K562 (cell line): ENCODE results near the gene CCNL1. TPM values are rescaled to one million over a fixed set of nuclear protein-coding genes. Genes with fewer than 3 reads are reported as not detected.

ENCODE experiments used
- ATAC-seq: fragments of 200-7000 bp; cut with Tn5 transposase; 3 replicates; pipeline ENCODE4 v1.9.1; 2020; ENCODE audit warnings: moderate library complexity
- BruUV-seq: library from RNA; stranded (reverse); fragments of 400-500 nt; replicated peaks from 2 replicates; lab custom pipeline; 2021; lab: Mats Ljungman, UMichigan
- CTCF ChIA-PET: fragments of 300-600 bp; formaldehyde crosslinking; extraction: SDS; loops from one replicate; lab custom pipeline; 2021; ENCODE audit warnings: low intra/inter-chr PET ratio; lab: Yijun Ruan, JAX
- POLR2A ChIA-PET: fragments of 300-600, 350-650 bp; sonication (Branson Sonifier 250); formaldehyde crosslinking; extraction: SDS; loops from one replicate; lab custom pipeline; 2021; ENCODE audit warnings: antibody characterized with exemption, inconsistent platforms; lab: Yijun Ruan, JAX
- DNase-seq, 4 experiments: peaks; one replicate each; pipeline versions ENCODE4 v3.0.0 to v3.0.0-alpha.2; 2011 to 2018; ENCODE audit warnings: low spot score in 3 of 4, mixed read lengths in 3 of 4; ENCODE audit errors: extremely low read depth in 1 of 4
- FAIRE-seq: peaks from 2 replicates; lab custom pipeline; 2011; peaks lifted over from hg19 to GRCh38; lab: Jason Lieb, UNC
- H2AFZ ChIP-seq: 2 replicates; pipeline ENCODE4 v1.6.0; 2011; ENCODE audit warnings: low read depth, low read length, control low read depth, inconsistent platforms
- H3K27ac ChIP-seq: fragments of 200-600 bp; 3 replicates; pipeline ENCODE4 v1.8.0; 2011; ENCODE audit warnings: low read depth, mild to moderate bottlenecking, control low read depth, inconsistent platforms, low read length, moderate library complexity, mixed read lengths; ENCODE audit errors: extremely low read depth
- H3K27me3 ChIP-seq, 2 experiments: fragments of 300-600 bp in 1 of 2; 2 replicates in 1 of 2; 3 replicates in 1 of 2; pipeline versions ENCODE4 v1.6.0 to v1.8.0; 2011; ENCODE audit warnings: inconsistent platforms in 2 of 2, low read length in 2 of 2, mild to moderate bottlenecking in 1 of 2, mixed read lengths in 1 of 2, moderate library complexity in 1 of 2; ENCODE audit not compliant: control insufficient read depth in 2 of 2, insufficient read depth in 2 of 2
- H3K36me3 ChIP-seq: fragments of 300-600 bp; 3 replicates; pipeline ENCODE4 v1.8.0; 2011; ENCODE audit warnings: mild to moderate bottlenecking, low read length, inconsistent platforms; ENCODE audit not compliant: control insufficient read depth, insufficient read depth
- H3K4me1 ChIP-seq, 2 experiments: fragments of 200-600 bp in 1 of 2; replicated peaks in 1 of 2; 2 replicates in 1 of 2; 3 replicates in 1 of 2; pipeline versions ENCODE4 v1.5.1 to v1.8.0; 2011; ENCODE audit warnings: inconsistent platforms in 2 of 2, low read length in 2 of 2, mild to moderate bottlenecking in 1 of 2, mixed read lengths in 1 of 2, moderate library complexity in 1 of 2; ENCODE audit not compliant: control insufficient read depth in 2 of 2, insufficient read depth in 2 of 2
- H3K4me2 ChIP-seq: 2 replicates; pipeline ENCODE4 v1.6.1; 2011; ENCODE audit warnings: low read length, control low read depth, inconsistent platforms, mixed read lengths; ENCODE audit not compliant: insufficient read depth
- H3K4me3 ChIP-seq: fragments of 200-600 bp; sonication (generic), shearing (Covaris generic); 2 replicates; pipeline ENCODE4 v1.5.1; 2016; ENCODE audit warnings: control low read depth, inconsistent platforms
- H3K79me2 ChIP-seq: fragments of 200-600 bp; 3 replicates; pipeline ENCODE4 v1.8.0; 2011; ENCODE audit warnings: low read length, inconsistent platforms; ENCODE audit not compliant: control insufficient read depth, insufficient read depth
- H3K9ac ChIP-seq, 2 experiments: 2 replicates each; pipeline versions ENCODE4 v1.6.0 to v1.6.1; 2011; ENCODE audit warnings: low read depth in 2 of 2, low read length in 2 of 2, control low read depth in 1 of 2, inconsistent platforms in 1 of 2, mild to moderate bottlenecking in 1 of 2, mixed read lengths in 1 of 2; ENCODE audit not compliant: insufficient read depth in 1 of 2
- H3K9me1 ChIP-seq: one replicate; pipeline ENCODE4 v1.6.0; 2011; ENCODE audit warnings: inconsistent platforms, mild to moderate bottlenecking, low read length, moderate library complexity; ENCODE audit not compliant: control insufficient read depth, insufficient read depth
- H3K9me3 ChIP-seq: replicated peaks from 2 replicates; pipeline ENCODE4 v1.5.1; 2011; ENCODE audit warnings: low read depth, low read length, inconsistent platforms; ENCODE audit not compliant: control insufficient read depth, insufficient read depth
- H4K20me1 ChIP-seq: replicated peaks from 2 replicates; pipeline ENCODE4 v1.6.1; 2011; ENCODE audit warnings: low read length, inconsistent platforms, mixed read lengths; ENCODE audit not compliant: control insufficient read depth, insufficient read depth
- ADNP ChIP-seq: fragments of 200-800 bp; sonication (Bioruptor generic); IDR thresholded peaks from 2 replicates; pipeline ENCODE4 v1.6.1; 2016; ENCODE audit warnings: missing genetic modification characterization, missing compliant biosample characterization
- CBX3 ChIP-seq, 2 experiments: IDR thresholded peaks; 1 replicate in 1 of 2; 2 replicates in 1 of 2; pipeline ENCODE4 v1.6.1; 2012; ENCODE audit warnings: inconsistent platforms in 2 of 2, low read length in 2 of 2, borderline replicate concordance in 1 of 2, control low read depth in 1 of 2
- EWSR1 ChIP-seq: fragments of 450-650 bp; IDR thresholded peaks from 2 replicates; pipeline ENCODE4 v1.6.1; 2018; ENCODE audit warnings: borderline replicate concordance, mild to moderate bottlenecking, low read depth, moderate library complexity; ENCODE audit not compliant: partially characterized antibody
- ILK ChIP-seq: fragments of 450-650 bp; IDR thresholded peaks from 2 replicates; pipeline ENCODE4 v1.6.1; 2016; ENCODE audit warnings: missing genetic modification characterization, low read depth, mild to moderate bottlenecking, missing compliant biosample characterization, moderate library complexity, borderline replicate concordance
- KDM5B ChIP-seq: fragments of 200-600 bp; sonication (generic); IDR thresholded peaks from 2 replicates; pipeline ENCODE4 v1.6.1; 2012; ENCODE audit warnings: low read depth, mild to moderate bottlenecking, moderate library complexity, low read length, control low read depth, inconsistent platforms; ENCODE audit not compliant: insufficient replicate concordance
- NFATC3 ChIP-seq: fragments of 450-650 bp; IDR thresholded peaks from 2 replicates; pipeline ENCODE4 v1.6.1; 2017; ENCODE audit warnings: mild to moderate bottlenecking
- NFXL1 ChIP-seq: fragments of 450-650 bp; formaldehyde crosslinking; IDR thresholded peaks from 2 replicates; pipeline ENCODE4 v1.4.0; 2021; ENCODE audit warnings: mild to moderate bottlenecking
- RB1 ChIP-seq: fragments of 450-650 bp; IDR thresholded peaks from 2 replicates; pipeline ENCODE4 v1.6.1; 2017; ENCODE audit warnings: low read depth, mild to moderate bottlenecking
- ZFPM2 ChIP-seq: fragments of 250-450 bp; sonication (Bioruptor Pico); IDR thresholded peaks from 2 replicates; pipeline ENCODE4 v1.5.1; 2022; ENCODE audit warnings: mild to moderate bottlenecking
- ZNF354B ChIP-seq: fragments of 250-450 bp; sonication (Bioruptor Pico); IDR thresholded peaks from 2 replicates; pipeline ENCODE4 v1.4.0; 2020
- ZNF444 ChIP-seq: fragments of 250-450 bp; sonication (Bioruptor Pico); IDR thresholded peaks from 2 replicates; pipeline ENCODE4 v1.4.0; 2020; ENCODE audit warnings: mild to moderate bottlenecking, moderate library complexity
- WGBS: fragments of 100-300 bp; shearing (Covaris generic); methylation state at CpG from one replicate; pipeline ENCODE4 v1.1.6; 2016; ENCODE audit warnings: low coverage, mixed read lengths; ENCODE audit not compliant: insufficient coverage; ENCODE audit errors: missing lambda C conversion rate; 5-methylcytosine and 5-hydroxymethylcytosine counted together
- in situ Hi-C: fragments of 300-500 bp; cut with MboI; formaldehyde crosslinking; loops from 4 replicates; pipeline ENCODE4 v1.15.0; 2018; ENCODE audit warnings: inconsistent platforms, mixed read lengths
- intact Hi-C: fragments of 100-400 bp; cut with micrococcal nuclease; formaldehyde crosslinking; loops from 2 replicates; pipeline ENCODE4 v1.14.2; 2022
- polyA plus RNA-seq, 8 experiments: library from polyadenylated mRNA; depleted of rRNA in 4 of 8; stranded (reverse) in 5 of 8; unstranded in 3 of 8; fragments of >200 nt; fragmentation: Nextera tagmentation in 2 of 8; fragmentation: Illumina TruSeq in 1 of 8; extraction: Ambion mirVana in 2 of 8; extraction: Trizol in 1 of 8; gene quantifications; 2 replicates each; pipeline versions ENCODE4 v1.2.1 to v1.2.3, GENCODE V29; 2011 to 2014; ENCODE audit warnings: inconsistent platforms in 1 of 8, missing spikeins in 1 of 8
- total RNA-seq, 7 experiments: library from RNA; depleted of rRNA in 6 of 7; stranded (reverse); fragments of >200 nt in 6 of 7; fragmentation: Illumina TruSeq in 2 of 7; extraction: Trizol in 2 of 7; gene quantifications; 2 replicates each; pipeline versions ENCODE4 v1.2.1 to v1.2.3, GENCODE V29; 2011 to 2021; ENCODE audit warnings: low replicate concordance in 1 of 7
- TF ChIP-seq, protein P1 (sequence below): IDR thresholded peaks from 3 replicates; pipeline ENCODE4 v1.6.1; 2011; ENCODE audit warnings: borderline replicate concordance, mild to moderate bottlenecking, moderate library complexity; ENCODE audit not compliant: insufficient read length; ENCODE audit errors: extremely low read depth
- TF ChIP-seq, protein P2 (sequence below): fragments of 450-650 bp; IDR thresholded peaks from 2 replicates; pipeline ENCODE4 v1.7.0; 2016; ENCODE audit warnings: borderline replicate concordance

The CCNL1 gene
- total and polyA plus RNA-seq, 9 of the 15 experiments (the other 6 are each of a cell fraction or from before 2014, with no cell fraction given): 16.1 to 186 (median 132) TPM

DNA sequence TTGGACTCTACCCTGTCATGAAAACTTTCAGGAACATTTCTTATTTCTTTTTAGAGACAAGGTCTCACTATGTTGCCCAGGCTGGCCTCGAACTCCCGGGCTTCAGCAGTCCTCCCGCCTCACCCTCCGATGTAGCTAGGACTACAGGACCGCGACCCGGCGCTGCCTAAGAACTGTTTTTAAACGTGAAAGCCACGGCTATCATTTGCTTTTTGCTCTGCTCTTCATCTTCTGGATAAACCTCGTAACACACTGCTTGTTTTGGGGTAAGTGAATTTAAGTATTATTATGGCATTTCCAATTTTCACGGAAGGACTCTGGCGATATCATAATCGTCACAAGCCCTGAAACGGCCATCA lies 14.3 kb upstream of the CCNL1 start:
- CTCF ChIA-PET: interaction anchor here (2.3 kb wide), 1 partner anchor 14 kb away, joined by 8 read pairs; the partner anchor contains the start of gene CCNL1
- Histone ChIP-seq H3K27me3 (no peaks in the 10 kb centered on the region), H3K9ac (peak overlapping the region; percentile 89 to 92), H3K4me1 (peaks cover 11 to 17% of the 10 kb centered on the region in 2 experiments), H3K36me3 (no peaks in the 10 kb centered on the region), H3K4me3 (peak overlapping the region; percentile 67), H3K27ac (peak overlapping the region; percentile 97), H4K20me1 (no peaks in the 10 kb centered on the region), H3K79me2 (peaks cover 27% of the 10 kb centered on the region), H3K9me3 (no peaks in the 10 kb centered on the region), H2AFZ (peak overlapping the region; percentile 65), H3K9me1 (no peaks in the 10 kb centered on the region), H3K4me2 (peak overlapping the region; percentile 82)
- under 1% methylated on average over 15 of the region's 15 CpGs for WGBS
- in situ Hi-C loops: no loop called here
- DNase-seq (peak in 1 of 4 experiments; percentile 63), ATAC-seq (peak; percentile 47), FAIRE-seq (no peak)
- intact Hi-C loops: no loop called here
- BruUV-seq: TSS peak; percentile 99
- POLR2A ChIA-PET: interaction anchor here (0.7 to 7.8 kb wide), 11 partner anchors 8 to 936 kb away, joined by 3 to 272 read pairs (median 4); partner anchors contain the start of gene CCNL1
- TF ChIP-seq, protein P1, sequence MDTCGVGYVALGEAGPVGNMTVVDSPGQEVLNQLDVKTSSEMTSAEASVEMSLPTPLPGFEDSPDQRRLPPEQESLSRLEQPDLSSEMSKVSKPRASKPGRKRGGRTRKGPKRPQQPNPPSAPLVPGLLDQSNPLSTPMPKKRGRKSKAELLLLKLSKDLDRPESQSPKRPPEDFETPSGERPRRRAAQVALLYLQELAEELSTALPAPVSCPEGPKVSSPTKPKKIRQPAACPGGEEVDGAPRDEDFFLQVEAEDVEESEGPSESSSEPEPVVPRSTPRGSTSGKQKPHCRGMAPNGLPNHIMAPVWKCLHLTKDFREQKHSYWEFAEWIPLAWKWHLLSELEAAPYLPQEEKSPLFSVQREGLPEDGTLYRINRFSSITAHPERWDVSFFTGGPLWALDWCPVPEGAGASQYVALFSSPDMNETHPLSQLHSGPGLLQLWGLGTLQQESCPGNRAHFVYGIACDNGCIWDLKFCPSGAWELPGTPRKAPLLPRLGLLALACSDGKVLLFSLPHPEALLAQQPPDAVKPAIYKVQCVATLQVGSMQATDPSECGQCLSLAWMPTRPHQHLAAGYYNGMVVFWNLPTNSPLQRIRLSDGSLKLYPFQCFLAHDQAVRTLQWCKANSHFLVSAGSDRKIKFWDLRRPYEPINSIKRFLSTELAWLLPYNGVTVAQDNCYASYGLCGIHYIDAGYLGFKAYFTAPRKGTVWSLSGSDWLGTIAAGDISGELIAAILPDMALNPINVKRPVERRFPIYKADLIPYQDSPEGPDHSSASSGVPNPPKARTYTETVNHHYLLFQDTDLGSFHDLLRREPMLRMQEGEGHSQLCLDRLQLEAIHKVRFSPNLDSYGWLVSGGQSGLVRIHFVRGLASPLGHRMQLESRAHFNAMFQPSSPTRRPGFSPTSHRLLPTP: peak; percentile 59
- TF ChIP-seq CBX3 (IDR thresholded peaks at IDR 0.05; ENCODE audit: borderline replicate concordance in 1 of 2, low read length in 2 of 2) (peak in 1 of 2 experiments; percentile 2; a peak in 1 of 3 replicates), NFATC3 (no peak), ZFPM2 (CRISPR knock-in tag) (no peak), ADNP (tag) (peak; percentile 72; the same call in 1 of the 2 replicates), ZNF354B (CRISPR knock-in tag) (no peak), RB1 (no peak), EWSR1 (no peak), KDM5B (peak; percentile 32), ZNF444 (CRISPR knock-in tag) (no peak), ILK (tag) (no peak), NFXL1 (no peak)
- TF ChIP-seq, protein P2, sequence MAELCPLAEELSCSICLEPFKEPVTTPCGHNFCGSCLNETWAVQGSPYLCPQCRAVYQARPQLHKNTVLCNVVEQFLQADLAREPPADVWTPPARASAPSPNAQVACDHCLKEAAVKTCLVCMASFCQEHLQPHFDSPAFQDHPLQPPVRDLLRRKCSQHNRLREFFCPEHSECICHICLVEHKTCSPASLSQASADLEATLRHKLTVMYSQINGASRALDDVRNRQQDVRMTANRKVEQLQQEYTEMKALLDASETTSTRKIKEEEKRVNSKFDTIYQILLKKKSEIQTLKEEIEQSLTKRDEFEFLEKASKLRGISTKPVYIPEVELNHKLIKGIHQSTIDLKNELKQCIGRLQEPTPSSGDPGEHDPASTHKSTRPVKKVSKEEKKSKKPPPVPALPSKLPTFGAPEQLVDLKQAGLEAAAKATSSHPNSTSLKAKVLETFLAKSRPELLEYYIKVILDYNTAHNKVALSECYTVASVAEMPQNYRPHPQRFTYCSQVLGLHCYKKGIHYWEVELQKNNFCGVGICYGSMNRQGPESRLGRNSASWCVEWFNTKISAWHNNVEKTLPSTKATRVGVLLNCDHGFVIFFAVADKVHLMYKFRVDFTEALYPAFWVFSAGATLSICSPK: no peak
